Stimulated activated naive B cell treated with anti-CD40 and anti-IgM and Interleukin-4, amounts not matched to agents 10 μg/mL and 1 μg/mL and 100 μg/mL, for 72 hours (primary cell): ENCODE measurements around the gene ATXN7L1.
"Not testable (repeated sequence)": the region's sequence is repeated elsewhere in the genome, so short reads cannot be mapped to it uniquely, and the experiment has no call there.

Source experiments
- ATAC-seq, 2 donors: fragments of 150-1000 bp; cut with Tn5 transposase; replicated peaks; 2 replicates each; pipeline ENCODE4 v1.10.0; 2021; ENCODE audit warnings: moderate library complexity in 1 of 2
- DNase-seq: peaks from one replicate; pipeline ENCODE4 v3.0.0; 2021
- H3K27ac Mint-ChIP-seq: one replicate; pipeline ENCODE4 v1.8.0; 2022; ENCODE audit warnings: mild to moderate bottlenecking, mixed read lengths
- H3K27me3 Mint-ChIP-seq, 2 donors: one replicate each; pipeline ENCODE4 v1.8.0; 2022; ENCODE audit warnings: mixed read lengths in 2 of 2
- H3K36me3 Mint-ChIP-seq, 2 donors: one replicate each; pipeline ENCODE4 v1.8.0; 2022; ENCODE audit warnings: mixed read lengths in 2 of 2, mild to moderate bottlenecking in 1 of 2
- H3K4me1 Mint-ChIP-seq, 2 donors: one replicate each; pipeline ENCODE4 v1.8.0; 2022; ENCODE audit warnings: mixed read lengths in 2 of 2, mild to moderate bottlenecking in 1 of 2
- H3K4me3 Mint-ChIP-seq, 2 donors: one replicate each; pipeline ENCODE4 v1.8.0; 2022; ENCODE audit warnings: mild to moderate bottlenecking in 2 of 2, mixed read lengths in 2 of 2, moderate library complexity in 1 of 2
- H3K9me3 Mint-ChIP-seq, 2 donors: one replicate each; pipeline ENCODE4 v1.8.0; 2022; ENCODE audit warnings: mixed read lengths in 2 of 2, mild to moderate bottlenecking in 1 of 2

ATXN7L1 gene

GRCh38 chr7:105711726-105712402, 164.5 kb downstream of the ATXN7L1 start:
- H3K27me3 Mint-ChIP-seq, result peaks cover 0 to 5% of the 10 kb centered on the region in 2 donors
- H3K9me3 Mint-ChIP-seq, result peaks cover 18 to 25% of the 10 kb centered on the region in 2 donors
- H3K36me3 Mint-ChIP-seq, result peaks cover 12 to 21% of the 10 kb centered on the region in 2 donors
- no peak overlapping the region for H3K27ac Mint-ChIP-seq
- no peak for ATAC-seq
- DNase-seq, result no peak
- H3K4me1 Mint-ChIP-seq, result peaks cover 0 to 7% of the 10 kb centered on the region in 2 donors
- no peak overlapping the region for H3K4me3 Mint-ChIP-seq

- not testable (repeated sequence) for ATAC-seq, H3K4me1 Mint-ChIP-seq, H3K27ac Mint-ChIP-seq, H3K27me3 Mint-ChIP-seq, DNase-seq, H3K4me3 Mint-ChIP-seq
- H3K36me3 Mint-ChIP-seq, result peaks cover 12 to 21% of the 10 kb centered on the region in 2 donors
- H3K9me3 Mint-ChIP-seq, result peaks cover 18 to 25% of the 10 kb centered on the region in 2 donors
Measured at GRCh38 chr7:105710720-105711119, 165.7 kb downstream of the ATXN7L1 start.

- Mint-ChIP-seq H3K9me3 (peaks cover 18 to 25% of the 10 kb centered on the region in 2 donors), H3K27me3 (peaks cover 0 to 6% of the 10 kb centered on the region in 2 donors), H3K36me3 (peaks cover 12 to 21% of the 10 kb centered on the region in 2 donors), H3K4me3 (no peak overlapping the region), H3K4me1 (peaks cover 0 to 7% of the 10 kb centered on the region in 2 donors), H3K27ac (no peak overlapping the region)
- no peak for DNase-seq
- no peak for ATAC-seq
Measured at GRCh38 chr7:105708763-105709080, 167.7 kb downstream of the ATXN7L1 start.

DNA sequence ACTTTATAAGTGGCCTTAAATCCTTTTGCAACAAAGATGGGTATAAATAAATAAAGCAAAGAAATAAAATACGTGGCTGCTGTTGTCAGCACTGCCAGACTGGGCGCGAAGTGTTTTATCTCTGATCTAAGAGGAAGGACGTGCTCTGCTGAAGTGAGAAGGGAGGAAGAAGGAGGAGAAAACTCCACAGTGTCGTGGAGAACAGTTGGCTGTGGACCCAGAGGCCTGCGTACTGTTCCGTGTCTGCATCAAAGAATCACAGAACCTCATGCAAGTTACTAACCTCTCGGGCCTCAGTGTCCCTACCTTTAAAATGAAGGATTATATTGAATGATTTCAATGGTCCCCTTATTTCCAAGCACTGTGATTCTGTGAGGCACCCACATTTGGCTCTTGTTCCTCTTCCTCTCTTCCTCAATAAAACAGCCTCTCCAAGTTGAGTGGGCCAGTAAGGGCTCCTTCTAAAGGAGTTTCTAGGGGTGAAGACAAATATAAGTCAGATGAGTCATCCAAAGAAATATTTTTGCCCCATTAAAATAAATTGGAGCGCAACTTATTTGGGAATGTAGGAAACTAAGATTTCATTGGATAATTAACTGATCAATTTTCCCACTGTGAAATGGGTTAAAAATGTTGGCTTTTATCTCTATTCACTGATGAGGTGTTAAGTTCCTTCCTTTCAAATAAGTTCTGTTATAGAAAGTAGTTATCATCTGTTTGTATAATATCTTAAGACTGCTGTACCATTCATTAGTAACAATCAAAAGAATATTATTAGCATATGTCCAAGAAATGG, 168.2 kb downstream of the ATXN7L1 start:
- H3K4me3 Mint-ChIP-seq, result no peak overlapping the region
- ATAC-seq, result no peak

GRCh38 chr7:105707381-105707780, 169.0 kb downstream of the ATXN7L1 start:
- H3K27ac Mint-ChIP-seq, result no peak overlapping the region
- ATAC-seq (no peak), DNase-seq (no peak)
- H3K36me3 Mint-ChIP-seq, result peaks cover 7 to 16% of the 10 kb centered on the region in 2 donors
- H3K4me3 Mint-ChIP-seq, result no peak overlapping the region
- peaks cover 12 to 14% of the 10 kb centered on the region in 2 donors for H3K9me3 Mint-ChIP-seq
- H3K27me3 Mint-ChIP-seq, result peaks cover 0 to 6% of the 10 kb centered on the region in 2 donors
- peaks cover 0 to 7% of the 10 kb centered on the region in 2 donors for H3K4me1 Mint-ChIP-seq

More for the DNA sequence above, 168.2 kb downstream of the ATXN7L1 start:
- Mint-ChIP-seq H3K27me3 (peaks cover 0 to 6% of the 10 kb centered on the region in 2 donors), H3K9me3 (peaks cover 18 to 20% of the 10 kb centered on the region in 2 donors), H3K4me1 (peaks cover 0 to 7% of the 10 kb centered on the region in 2 donors), H3K27ac (no peak overlapping the region), H3K36me3 (peaks cover 12 to 21% of the 10 kb centered on the region in 2 donors)
- DNase-seq, result no peak

- Mint-ChIP-seq H3K9me3 (peaks cover 4 to 5% of the 10 kb centered on the region in 2 donors), H3K4me3 (no peak overlapping the region), H3K4me1 (peaks cover 0 to 7% of the 10 kb centered on the region in 2 donors), H3K36me3 (peaks cover 3 to 4% of the 10 kb centered on the region in 2 donors), H3K27ac (no peak overlapping the region), H3K27me3 (peaks cover 0 to 6% of the 10 kb centered on the region in 2 donors)
- DNase-seq (no peak), ATAC-seq (no peak)
Measured at GRCh38 chr7:105705427-105705826, 171.0 kb downstream of the ATXN7L1 start.

DNA sequence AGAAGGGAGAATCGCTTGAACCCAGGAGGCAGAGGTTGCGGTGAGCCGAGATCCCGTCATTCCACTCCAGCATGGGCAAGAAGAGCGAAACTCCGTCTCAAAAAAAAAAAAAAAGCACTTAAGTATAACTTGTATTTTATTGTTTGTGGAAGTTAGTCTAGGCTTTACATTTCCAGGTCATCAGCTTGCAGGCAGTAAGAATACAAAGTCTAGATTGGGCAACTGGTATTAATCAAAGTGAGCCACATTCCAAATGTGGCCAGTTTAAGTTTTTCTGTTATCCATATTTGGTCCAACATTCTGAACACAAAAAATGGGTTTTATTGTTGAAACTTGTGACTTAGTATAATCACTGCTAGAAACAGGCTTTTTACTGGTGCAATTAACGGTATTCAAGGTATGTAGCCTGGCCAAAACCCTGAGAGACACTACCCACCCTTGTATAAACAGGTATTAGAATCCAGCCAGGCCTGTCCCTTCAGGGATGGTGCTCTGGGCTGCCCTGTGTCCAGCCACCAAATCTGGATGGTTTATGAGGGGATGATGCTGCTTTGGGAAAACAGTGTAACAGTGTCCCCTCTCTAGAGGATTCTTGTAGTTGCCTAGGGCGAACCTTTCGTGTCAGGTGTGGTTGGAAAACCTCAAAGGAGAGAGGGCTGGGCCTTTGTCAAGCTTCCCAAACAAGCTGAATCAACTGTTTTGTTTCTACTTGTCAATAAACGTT, 173.0 kb downstream of the ATXN7L1 start:
- ATAC-seq, result no peak
- Mint-ChIP-seq H3K27me3 (peaks cover 0 to 6% of the 10 kb centered on the region in 2 donors), H3K27ac (no peak overlapping the region)

DNA sequence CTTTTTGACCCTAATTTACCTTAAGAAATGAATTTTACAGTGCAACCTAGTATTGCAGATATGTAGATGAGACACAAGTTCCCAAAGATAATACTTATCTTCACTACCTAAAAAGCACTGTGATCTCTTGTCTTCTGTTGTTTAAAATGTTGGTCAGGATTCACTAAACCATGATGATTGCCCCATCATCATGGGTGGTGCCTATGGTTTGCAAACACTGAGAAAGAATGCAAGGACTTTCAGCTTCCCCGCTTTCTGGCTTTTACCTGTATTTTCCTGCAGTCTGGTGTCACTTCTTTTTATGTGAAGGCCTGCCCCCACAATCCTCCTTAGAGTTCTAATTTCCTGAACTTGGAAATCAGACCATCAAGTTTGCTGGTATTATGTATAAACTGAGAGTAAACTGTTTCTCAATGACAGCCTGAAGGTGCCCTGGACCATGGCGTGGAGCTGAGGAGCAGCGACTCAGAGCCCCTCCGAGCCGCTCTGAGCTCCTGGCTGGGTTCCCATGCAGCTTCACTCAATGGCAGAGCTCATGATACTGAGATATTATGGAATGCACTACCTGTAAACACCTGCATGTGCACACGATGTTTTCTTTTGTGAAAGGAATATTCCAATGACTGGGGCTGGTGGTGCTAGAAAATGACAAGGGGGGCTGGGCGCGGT, 176.7 kb downstream of the ATXN7L1 start:
- Mint-ChIP-seq H3K4me3 (no peak overlapping the region), H3K36me3 (peaks cover 8 to 12% of the 10 kb centered on the region in 2 donors), H3K27ac (no peak overlapping the region), H3K27me3 (no peaks in the 10 kb centered on the region), H3K4me1 (peaks cover 0 to 3% of the 10 kb centered on the region in 2 donors), H3K9me3 (peaks cover 6 to 8% of the 10 kb centered on the region in 2 donors)
- no peak for DNase-seq
- no peak for ATAC-seq

More for the DNA sequence above, 173.0 kb downstream of the ATXN7L1 start:
- Mint-ChIP-seq H3K9me3 (no peaks in the 10 kb centered on the region), H3K4me1 (peaks cover 0 to 6% of the 10 kb centered on the region in 2 donors), H3K4me3 (no peak overlapping the region), H3K36me3 (no peaks in the 10 kb centered on the region)
- DNase-seq, result no peak

GRCh38 chr7:105698531-105698930, 177.9 kb downstream of the ATXN7L1 start:
- ATAC-seq (no peak), DNase-seq (no peak)
- Mint-ChIP-seq H3K9me3 (peaks cover 6 to 8% of the 10 kb centered on the region in 2 donors), H3K36me3 (peaks cover 8 to 12% of the 10 kb centered on the region in 2 donors), H3K27me3 (no peaks in the 10 kb centered on the region), H3K27ac (no peak overlapping the region), H3K4me1 (peaks cover 6 to 7% of the 10 kb centered on the region in 2 donors), H3K4me3 (no peak overlapping the region)

DNA sequence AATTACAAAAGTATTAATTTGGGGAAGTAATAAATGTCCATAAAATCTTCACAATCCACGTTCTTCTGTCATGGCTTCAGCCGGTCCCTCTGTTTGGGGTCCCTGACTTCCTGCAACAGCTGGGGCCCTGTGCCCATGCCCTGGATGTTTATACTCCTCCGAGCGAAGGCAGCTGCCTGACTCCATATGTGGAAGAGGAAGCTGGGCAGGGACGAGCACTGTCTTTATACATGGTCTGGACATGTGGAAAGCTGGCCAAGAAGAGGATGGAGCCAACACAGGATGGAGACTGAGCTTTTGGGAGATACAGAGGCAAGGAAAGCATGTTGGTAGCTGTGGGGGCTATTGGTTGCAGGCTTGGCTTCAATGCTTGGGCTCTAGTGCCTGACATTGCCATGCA, 178.6 kb downstream of the ATXN7L1 start:
- Mint-ChIP-seq H3K4me3 (no peak overlapping the region), H3K27me3 (no peaks in the 10 kb centered on the region), H3K9me3 (peaks cover 6 to 8% of the 10 kb centered on the region in 2 donors), H3K27ac (no peak overlapping the region), H3K36me3 (peaks cover 8 to 12% of the 10 kb centered on the region in 2 donors), H3K4me1 (peaks cover 10 to 14% of the 10 kb centered on the region in 2 donors)
- no peak for DNase-seq
- no peak for ATAC-seq

DNA sequence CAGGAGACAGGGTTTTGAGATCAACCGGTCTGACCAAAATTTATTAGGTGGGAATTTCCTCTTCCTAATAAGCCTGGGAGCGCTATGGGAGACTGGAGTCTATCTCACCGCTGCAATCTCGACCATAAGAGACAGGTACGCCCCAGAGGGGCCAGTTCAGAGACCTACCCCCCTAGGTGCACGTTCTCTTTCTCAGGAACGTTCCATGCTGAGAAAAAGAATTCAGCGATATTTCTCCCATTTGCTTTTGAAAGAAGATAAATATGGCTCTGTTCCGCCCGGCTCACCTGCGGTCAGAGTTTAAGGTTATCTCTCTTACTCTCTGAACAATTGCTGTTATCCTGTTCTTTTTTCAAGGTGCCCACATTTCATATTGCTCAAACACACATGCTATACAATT, 179.2 kb downstream of the ATXN7L1 start:
- not testable (repeated sequence) for H3K27me3 Mint-ChIP-seq, H3K4me3 Mint-ChIP-seq, H3K9me3 Mint-ChIP-seq

DNA sequence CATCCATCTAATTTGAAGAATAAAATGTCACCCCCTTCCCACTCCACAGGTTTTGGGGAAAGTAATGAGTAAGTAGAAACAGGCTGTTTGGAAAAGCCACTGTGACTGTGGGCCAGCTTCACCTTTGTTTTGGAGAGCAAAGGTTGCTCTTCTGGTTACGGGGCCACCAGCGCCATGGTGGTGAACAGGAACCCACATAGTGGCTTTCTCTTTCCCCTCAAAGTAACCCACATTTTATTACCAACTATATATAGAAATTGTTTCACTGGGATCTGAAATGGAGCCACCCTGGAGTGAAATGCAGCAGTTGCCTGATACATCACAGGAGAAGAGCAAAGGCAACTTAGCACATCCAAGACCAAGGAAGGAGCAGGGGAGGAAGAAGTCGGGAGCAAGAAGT, 182.8 kb downstream of the ATXN7L1 start:
- Mint-ChIP-seq H3K27ac (no peak overlapping the region), H3K4me1 (peaks cover 36 to 55% of the 10 kb centered on the region in 2 donors), H3K9me3 (peaks cover 6 to 8% of the 10 kb centered on the region in 2 donors), H3K4me3 (no peak overlapping the region), H3K36me3 (peaks cover 8 to 12% of the 10 kb centered on the region in 2 donors), H3K27me3 (no peaks in the 10 kb centered on the region)
- DNase-seq (no peak), ATAC-seq (no peak)

More for the DNA sequence above, 179.2 kb downstream of the ATXN7L1 start:
- H3K4me1 Mint-ChIP-seq, result peaks cover 13 to 19% of the 10 kb centered on the region in 2 donors
- H3K27ac Mint-ChIP-seq, ATAC-seq, DNase-seq: not testable (repeated sequence)
- H3K36me3 Mint-ChIP-seq, result peaks cover 8 to 12% of the 10 kb centered on the region in 2 donors

DNA sequence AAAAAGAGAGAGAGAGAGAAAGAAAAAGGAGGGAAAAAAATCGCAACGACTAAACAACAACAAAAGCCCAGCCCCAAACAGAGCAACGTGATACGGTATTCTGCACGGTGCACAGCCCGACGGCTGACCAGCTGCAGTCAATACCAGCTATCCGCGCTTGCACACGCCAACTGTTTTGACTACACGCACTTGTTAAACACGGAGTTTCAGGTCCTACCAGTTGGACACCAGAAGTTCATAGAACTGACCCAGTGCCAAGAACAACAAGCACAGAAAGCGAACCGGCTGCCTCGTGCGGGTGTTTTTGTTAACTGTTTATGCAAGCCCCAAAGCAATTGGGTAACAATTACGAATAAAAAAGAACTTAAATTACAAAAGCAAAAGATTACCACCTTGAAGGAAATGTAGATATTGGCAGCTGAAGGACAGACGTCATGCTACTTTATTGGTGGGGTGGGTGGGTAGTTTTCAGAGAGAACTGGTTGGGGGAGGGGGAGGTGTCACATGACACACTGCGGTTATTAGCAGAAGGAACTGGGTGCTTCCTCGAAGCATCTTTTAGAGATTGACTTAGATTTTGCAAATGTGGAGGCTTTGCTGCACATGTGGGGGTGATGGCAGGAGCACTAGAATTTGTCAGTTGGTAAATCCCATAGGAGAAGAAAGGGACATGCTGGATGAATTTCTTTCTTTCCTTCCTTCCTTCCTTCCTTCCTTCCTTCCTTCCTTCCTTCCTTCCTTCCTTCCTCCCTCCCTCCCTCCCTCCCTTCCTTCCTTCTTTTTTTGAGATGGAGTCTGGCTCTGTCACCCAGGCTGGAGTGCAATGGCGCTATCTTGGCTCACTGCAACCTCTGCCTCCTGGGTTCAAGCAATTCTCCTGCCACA, 184.5 kb downstream of the ATXN7L1 start:
- Mint-ChIP-seq H3K27me3 (no peaks in the 10 kb centered on the region), H3K27ac (peak overlapping the region; percentile 97), H3K4me3 (peak overlapping the region; percentile 92 to 95), H3K9me3 (peaks cover 6% of the 10 kb centered on the region in 2 donors), H3K4me1 (peaks cover 38 to 55% of the 10 kb centered on the region in 2 donors), H3K36me3 (peaks cover 6 to 12% of the 10 kb centered on the region in 2 donors)
- ATAC-seq (peak; percentile 74 to 78), DNase-seq (peak; percentile 36)
